ENCODE results near the gene PHF14.

Gene PHF14

GRCh38 chr7:11177793-11178192, 204.1 kb downstream of the PHF14 start:
- TF ChIP-seq CTCF (IDR thresholded peaks at IDR 0.05) (no peak), ZFX (IDR thresholded peaks at IDR 0.05; ENCODE audit: borderline replicate concordance) (no peak)
- H3K27ac ChIP-seq = no peak overlapping the region

GRCh38 chr7:11181590-11181989, 207.9 kb downstream of the PHF14 start:
- TF ChIP-seq ZFX (IDR thresholded peaks at IDR 0.05; ENCODE audit: borderline replicate concordance) (no peak), CTCF (IDR thresholded peaks at IDR 0.05) (no peak)
- no peak overlapping the region for H3K27ac ChIP-seq

- H3K27ac ChIP-seq = no peak overlapping the region
- TF ChIP-seq ZFX (IDR thresholded peaks at IDR 0.05; ENCODE audit: borderline replicate concordance) = no peak
- no peak for TF ChIP-seq CTCF (IDR thresholded peaks at IDR 0.05)
Measured at GRCh38 chr7:11182736-11183135, 209.1 kb downstream of the PHF14 start.

- TF ChIP-seq ZFX (IDR thresholded peaks at IDR 0.05; ENCODE audit: borderline replicate concordance) (no peak), CTCF (IDR thresholded peaks at IDR 0.05) (no peak)
- no peak overlapping the region for H3K27ac ChIP-seq
Measured at GRCh38 chr7:11185179-11185815, 211.6 kb downstream of the PHF14 start.

GRCh38 chr7:11188529-11189310, 215.0 kb downstream of the PHF14 start:
- TF ChIP-seq ZFX (IDR thresholded peaks at IDR 0.05; ENCODE audit: borderline replicate concordance) (no peak), CTCF (IDR thresholded peaks at IDR 0.05) (no peak)
- H3K27ac ChIP-seq = no peak overlapping the region

- no peak overlapping the region for H3K27ac ChIP-seq
- TF ChIP-seq CTCF (IDR thresholded peaks at IDR 0.05) = no peak
- TF ChIP-seq ZFX (IDR thresholded peaks at IDR 0.05; ENCODE audit: borderline replicate concordance) = no peak
Measured at GRCh38 chr7:11191081-11191480, 217.4 kb downstream of the PHF14 start.

GRCh38 chr7:11191574-11192220, 218.0 kb downstream of the PHF14 start:
- no peak for TF ChIP-seq ZFX (IDR thresholded peaks at IDR 0.05; ENCODE audit: borderline replicate concordance)
- no peak for TF ChIP-seq CTCF (IDR thresholded peaks at IDR 0.05)

More at GRCh38 chr7:11191574-11192220, 218.0 kb downstream of the PHF14 start:
- no peak overlapping the region for H3K27ac ChIP-seq

Measured in 22Rv1 (cell line).